H9 (cell line): ENCODE measurements around the gene RPL7L1. TPM values are rescaled to one million over a fixed set of nuclear protein-coding genes. Genes with fewer than 3 reads are reported as not detected.

Experiments
- DNase-seq: peaks from one replicate; pipeline ENCODE4 v3.0.0-alpha.2; 2017
- H2AFZ ChIP-seq: one replicate; pipeline ENCODE4 v1.6.1; 2013; ENCODE audit warnings: mild to moderate bottlenecking, low read length, control low read depth, moderate library complexity
- H2AK5ac ChIP-seq: 2 replicates; pipeline ENCODE4 v1.6.1; 2013; ENCODE audit warnings: low read length, control low read depth, mixed read lengths; ENCODE audit not compliant: insufficient read length
- H2BK120ac ChIP-seq: one replicate; pipeline ENCODE4 v1.6.1; 2013; ENCODE audit warnings: low read depth, mild to moderate bottlenecking, low read length, control low read depth, inconsistent platforms; ENCODE audit not compliant: poor library complexity, severe bottlenecking
- H2BK12ac ChIP-seq: 2 replicates; pipeline ENCODE4 v1.6.1; 2013; ENCODE audit warnings: low read length, control low read depth, mixed read lengths, low read depth; ENCODE audit not compliant: insufficient read length
- H2BK15ac ChIP-seq: 2 replicates; pipeline ENCODE4 v1.6.1; 2013; ENCODE audit warnings: low read depth, low read length, control low read depth
- H2BK20ac ChIP-seq: one replicate; pipeline ENCODE4 v1.6.1; 2013; ENCODE audit warnings: low read depth, mild to moderate bottlenecking, low read length, control low read depth, inconsistent platforms; ENCODE audit not compliant: poor library complexity, severe bottlenecking
- H2BK5ac ChIP-seq: 2 replicates; pipeline ENCODE4 v1.6.1; 2013; ENCODE audit warnings: low read length, control low read depth, mixed read lengths; ENCODE audit not compliant: insufficient read length
- H3K14ac ChIP-seq: 2 replicates; pipeline ENCODE4 v1.6.1; 2013; ENCODE audit warnings: low read length, control low read depth; ENCODE audit not compliant: insufficient read depth
- H3K18ac ChIP-seq: 2 replicates; pipeline ENCODE4 v1.6.1; 2013; ENCODE audit warnings: low read depth, mild to moderate bottlenecking, mixed read lengths, low read length, control low read depth; ENCODE audit not compliant: insufficient read length
- H3K23ac ChIP-seq: 2 replicates; pipeline ENCODE4 v1.6.1; 2013; ENCODE audit warnings: low read length, control low read depth, mixed read lengths, low read depth; ENCODE audit not compliant: insufficient read length
- H3K23me2 ChIP-seq: 2 replicates; pipeline ENCODE4 v1.6.1; 2013; ENCODE audit warnings: low read depth, mild to moderate bottlenecking, mixed read lengths, low read length, control low read depth; ENCODE audit not compliant: insufficient read length, poor library complexity, severe bottlenecking
- H3K27ac ChIP-seq: 2 replicates; pipeline ENCODE4 v1.5.1; 2013; ENCODE audit warnings: low read length, control low read depth, mixed read lengths, low read depth; ENCODE audit not compliant: insufficient read length
- H3K27me3 ChIP-seq: 2 replicates; pipeline ENCODE4 v1.6.1; 2013; ENCODE audit warnings: low read length, control low read depth, inconsistent platforms; ENCODE audit not compliant: insufficient read depth
- H3K4ac ChIP-seq: 2 replicates; pipeline ENCODE4 v1.6.1; 2013; ENCODE audit warnings: low read depth, mild to moderate bottlenecking, control low read depth, inconsistent platforms, low read length, moderate library complexity
- H3K4me1 ChIP-seq: 2 replicates; pipeline ENCODE4 v1.6.1; 2013; ENCODE audit warnings: low read length, control low read depth, inconsistent platforms; ENCODE audit not compliant: insufficient read depth
- H3K4me2 ChIP-seq: 2 replicates; pipeline ENCODE4 v1.6.1; 2013; ENCODE audit warnings: low read length, control low read depth, mixed read lengths; ENCODE audit not compliant: insufficient read length, insufficient read depth
- H3K56ac ChIP-seq: 2 replicates; pipeline ENCODE4 v1.6.1; 2013; ENCODE audit warnings: low read depth, mild to moderate bottlenecking, mixed read lengths, low read length, control low read depth; ENCODE audit not compliant: insufficient read length
- H3K79me1 ChIP-seq: 2 replicates; pipeline ENCODE4 v1.6.1; 2013; ENCODE audit warnings: low read depth, mild to moderate bottlenecking, moderate library complexity, low read length, control low read depth, inconsistent platforms; ENCODE audit not compliant: insufficient read depth, poor library complexity, severe bottlenecking
- H3K79me2 ChIP-seq: 2 replicates; pipeline ENCODE4 v1.6.1; 2013; ENCODE audit warnings: low read length, control low read depth, inconsistent platforms; ENCODE audit not compliant: insufficient read depth
- H3K9ac ChIP-seq: 2 replicates; pipeline ENCODE4 v1.6.1; 2013; ENCODE audit warnings: low read length, control low read depth, mixed read lengths; ENCODE audit not compliant: insufficient read length; ENCODE audit errors: extremely low read depth
- H3K9me3 ChIP-seq: one replicate; pipeline ENCODE4 v1.6.1; 2013; ENCODE audit warnings: low read depth, low read length, inconsistent platforms; ENCODE audit not compliant: control insufficient read depth
- H3T11ph ChIP-seq: one replicate; pipeline ENCODE4 v1.6.1; 2013; ENCODE audit warnings: mild to moderate bottlenecking, low read length, control low read depth, inconsistent platforms
- H4K20me1 ChIP-seq: one replicate; pipeline ENCODE4 v1.6.1; 2013; ENCODE audit not compliant: control insufficient read depth, insufficient read length, insufficient read depth
- H4K5ac ChIP-seq: 2 replicates; pipeline ENCODE4 v1.6.1; 2013; ENCODE audit warnings: low read depth, mild to moderate bottlenecking, mixed read lengths, low read length, control low read depth; ENCODE audit not compliant: insufficient read length
- H4K8ac ChIP-seq: replicated peaks from 2 replicates; pipeline ENCODE4 v1.6.1; 2013; ENCODE audit warnings: low read length, control low read depth, mixed read lengths, low read depth; ENCODE audit not compliant: insufficient read length
- H4K91ac ChIP-seq: 2 replicates; pipeline ENCODE4 v1.6.1; 2013; ENCODE audit warnings: low read depth, mild to moderate bottlenecking, moderate library complexity, mixed read lengths, low read length, control low read depth; ENCODE audit not compliant: insufficient read length
- H3K27ac Mint-ChIP-seq, 3 experiments: 2 replicates in 2 of 3; 3 replicates in 1 of 3; pipeline ENCODE4 v1.8.0; 2020 to 2021; ENCODE audit warnings: mixed read lengths in 3 of 3, mild to moderate bottlenecking in 1 of 3, moderate library complexity in 1 of 3
- H3K27me3 Mint-ChIP-seq: 2 replicates; pipeline ENCODE4 v1.8.0; 2021; ENCODE audit warnings: low read depth, mild to moderate bottlenecking, moderate library complexity, mixed read lengths
- H3K36me3 Mint-ChIP-seq, 3 experiments: 2 replicates in 2 of 3; 3 replicates in 1 of 3; pipeline ENCODE4 v1.8.0; 2020 to 2021; ENCODE audit warnings: low read depth in 3 of 3, mixed read lengths in 3 of 3; ENCODE audit not compliant: insufficient read depth in 1 of 3
- H3K4me1 Mint-ChIP-seq, 2 experiments: 2 replicates each; pipeline ENCODE4 v1.8.0; 2020; ENCODE audit warnings: mixed read lengths in 2 of 2
- H3K4me3 Mint-ChIP-seq, 2 experiments: 2 replicates in 1 of 2; 3 replicates in 1 of 2; pipeline ENCODE4 v1.8.0; 2020 to 2021; ENCODE audit warnings: mild to moderate bottlenecking in 2 of 2, mixed read lengths in 2 of 2, moderate library complexity in 1 of 2
- H3K9me3 Mint-ChIP-seq, 2 experiments: 2 replicates in 1 of 2; 3 replicates in 1 of 2; pipeline ENCODE4 v1.8.0; 2020; ENCODE audit warnings: mild to moderate bottlenecking in 2 of 2, mixed read lengths in 2 of 2, moderate library complexity in 1 of 2
- CTCF ChIP-seq: fragments of 200-600 bp; sonication (generic); conservative IDR thresholded peaks from 3 replicates; pipeline ENCODE4 v1.8.0; 2021; ENCODE audit warnings: antibody characterized with exemption, mild to moderate bottlenecking
- WGBS: extraction: QIAGEN DNeasy Blood & Tissue Kit; methylation state at CpG from one replicate; pipeline ENCODE4 v1.1.7; 2013; ENCODE audit warnings: missing lambda C conversion rate, low lambda C conversion rate, mixed read lengths; ENCODE audit not compliant: insufficient read length; ENCODE audit errors: extremely low coverage; 5-methylcytosine and 5-hydroxymethylcytosine counted together
- total RNA-seq: library from RNA; stranded (reverse); gene quantifications from 2 replicates; pipeline ENCODE4 v1.2.1, GENCODE V29; 2021

Gene RPL7L1
- total RNA-seq, 1 experiment from 2014 or later, result 130 TPM

DNA sequence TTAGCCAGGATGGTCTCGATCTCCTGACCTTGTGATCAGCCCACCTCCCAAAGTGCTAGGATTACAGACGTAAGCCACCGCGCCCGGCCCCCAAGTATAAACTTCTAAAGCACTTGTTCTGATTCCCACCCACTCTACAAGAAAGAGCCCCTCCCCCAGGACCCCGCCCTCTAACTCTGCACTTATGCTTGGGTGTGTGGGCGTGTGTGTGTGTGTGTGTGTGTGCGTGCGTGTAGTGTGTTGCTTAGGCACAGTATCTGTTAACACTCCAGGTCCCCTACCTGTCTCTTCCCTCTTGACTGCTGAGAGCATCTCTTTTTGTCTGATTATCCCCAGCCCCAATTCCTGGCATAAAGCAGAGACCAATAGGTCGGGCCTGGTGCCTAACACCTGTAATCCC is 30.4 kb downstream of the RPL7L1 start:
- H2BK20ac ChIP-seq, result no peak overlapping the region
- no peak overlapping the region for H4K8ac ChIP-seq
- Mint-ChIP-seq H3K4me3 (no peak overlapping the region), H3K27me3 (0 out of 2 replicates have a peak, but pooled peaks cover 1% of the 10 kb centered on the region), H3K4me1 (peaks cover 5% of the 10 kb centered on the region in 2 experiments; a peak in 3 of 4 replicates), H3K27ac (no peak overlapping the region), H3K36me3 (no peaks in the 10 kb centered on the region), H3K9me3 (no peaks in the 10 kb centered on the region; a peak in 1 of 5 replicates)
- H3T11ph ChIP-seq, result no peak overlapping the region
- no peak overlapping the region for H3K56ac ChIP-seq
- no CpG with 5 or more reads among the region's 10 CpGs for WGBS
- H3K18ac ChIP-seq, result no peak overlapping the region
- no peak overlapping the region for H2BK15ac ChIP-seq
- no peak overlapping the region for H2AK5ac ChIP-seq
- H3K27me3 ChIP-seq, result no peaks in the 10 kb centered on the region
- H4K20me1 ChIP-seq, result no peaks in the 10 kb centered on the region
- no peaks in the 10 kb centered on the region for H3K79me1 ChIP-seq
- no peak for DNase-seq
- H3K4ac ChIP-seq, result no peak overlapping the region
- H3K14ac ChIP-seq, result no peak overlapping the region
- H3K9ac ChIP-seq, result no peak overlapping the region
- H3K79me2 ChIP-seq, result no peaks in the 10 kb centered on the region
- H4K5ac ChIP-seq, result no peak overlapping the region
- H3K23me2 ChIP-seq, result no peaks in the 10 kb centered on the region
- H3K27ac ChIP-seq, result no peak overlapping the region
- H3K9me3 ChIP-seq, result no peaks in the 10 kb centered on the region
- H2BK120ac ChIP-seq, result no peak overlapping the region
- H2BK12ac ChIP-seq, result no peak overlapping the region
- no peak overlapping the region for H2BK5ac ChIP-seq
- H3K4me1 ChIP-seq, result no peaks in the 10 kb centered on the region
- no peak overlapping the region for H4K91ac ChIP-seq
- H3K23ac ChIP-seq, result no peak overlapping the region
- TF ChIP-seq CTCF, result no peak
- no peak overlapping the region for H2AFZ ChIP-seq
- H3K4me2 ChIP-seq, result no peak overlapping the region
